Hindlimb muscle (tissue), 1 donor: ENCODE results near the gene SS18. TPM values are rescaled to one million over a fixed set of nuclear protein-coding genes. Genes with fewer than 3 reads are reported as not detected.

Experiments
- DNase-seq: peaks from one replicate; pipeline ENCODE4 v3.0.0-alpha.2; 2013
- polyA plus RNA-seq: library from polyadenylated mRNA; unstranded; fragments of 120-200 nt; gene quantifications from one replicate; pipeline ENCODE4 v1.2.1, GENCODE V29; 2013; ENCODE audit not compliant: insufficient read length

Gene SS18
- polyA plus RNA-seq, 1 donor, result 36.5 TPM

GRCh38 chr18:26071020-26071419 lies 19.4 kb downstream of the SS18 start:
- no peak for DNase-seq

GRCh38 chr18:26059357-26059756 lies 31.1 kb downstream of the SS18 start:
- DNase-seq, result no peak

- DNase-seq, result no peak
These were observed 33.1 kb downstream of the SS18 start for GRCh38 chr18:26057344-26057773.

- no peak for DNase-seq
These were observed 34.1 kb downstream of the SS18 start for GRCh38 chr18:26056291-26056690.

- no peak for DNase-seq
These were observed 37.9 kb downstream of the SS18 start for GRCh38 chr18:26052505-26052904.

- peak; percentile 3 for DNase-seq
These were observed 38.6 kb downstream of the SS18 start for GRCh38 chr18:26051843-26052242.

GRCh38 chr18:26046419-26047077 lies 43.9 kb downstream of the SS18 start:
- DNase-seq, result no peak

- no peak for DNase-seq
These were observed 45.6 kb downstream of the SS18 start for GRCh38 chr18:26044807-26045206.

- DNase-seq, result no peak
These were observed 50.3 kb downstream of the SS18 start for GRCh38 chr18:26040051-26040656.

GRCh38 chr18:26039203-26039602 lies 51.2 kb downstream of the SS18 start:
- no peak for DNase-seq

GRCh38 chr18:26036635-26037034 lies 53.8 kb downstream of the SS18 start:
- no peak for DNase-seq

GRCh38 chr18:26034850-26035497 lies 55.4 kb downstream of the SS18 start:
- no peak for DNase-seq

- DNase-seq, result no peak
These were observed 67.8 kb downstream of the SS18 start for GRCh38 chr18:26022585-26022984.

GRCh38 chr18:26021061-26021754 lies 69.2 kb downstream of the SS18 start:
- no peak for DNase-seq

- peak; percentile 9 for DNase-seq
These were observed 72.5 kb downstream of the SS18 start for GRCh38 chr18:26017929-26018328.

GRCh38 chr18:26014462-26014861 lies 76.0 kb downstream of the SS18 start:
- DNase-seq, result no peak

- DNase-seq, result no peak
These were observed 81.8 kb downstream of the SS18 start for GRCh38 chr18:26008619-26009018.

- DNase-seq, result no peak
These were observed 82.3 kb downstream of the SS18 start for GRCh38 chr18:26008096-26008495.

GRCh38 chr18:26005950-26006349 lies 84.5 kb downstream of the SS18 start:
- no peak for DNase-seq

- DNase-seq, result no peak
These were observed 85.6 kb downstream of the SS18 start for GRCh38 chr18:26004832-26005231.

GRCh38 chr18:26003817-26004216 lies 86.6 kb downstream of the SS18 start:
- no peak for DNase-seq

GRCh38 chr18:26003356-26003755 lies 87.1 kb downstream of the SS18 start:
- no peak for DNase-seq

GRCh38 chr18:26002375-26002910 lies 88.0 kb downstream of the SS18 start:
- DNase-seq, result no peak
